ENCODE results near the gene PHEX.

DNA sequence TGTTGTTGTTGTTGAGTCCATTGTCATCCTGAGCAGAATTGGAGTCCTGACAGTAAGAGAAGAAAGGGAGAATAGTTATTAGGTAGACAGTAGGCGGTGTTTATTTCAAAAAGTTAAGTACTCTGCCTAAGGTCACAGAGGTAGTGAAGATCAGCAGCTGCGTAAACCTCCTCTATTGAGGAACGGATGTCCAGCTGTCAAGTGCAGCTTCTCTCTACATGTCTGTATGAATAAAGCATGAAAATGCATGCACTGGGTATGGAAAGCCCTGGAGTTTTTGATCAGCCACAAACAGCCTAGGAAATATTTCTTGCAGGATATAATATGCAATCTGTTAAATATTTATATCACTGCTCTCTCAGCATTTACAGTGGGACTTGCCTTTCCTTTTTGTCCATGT lies 131.2 kb downstream of the PHEX start:
- TF ChIP-seq, protein P1, sequence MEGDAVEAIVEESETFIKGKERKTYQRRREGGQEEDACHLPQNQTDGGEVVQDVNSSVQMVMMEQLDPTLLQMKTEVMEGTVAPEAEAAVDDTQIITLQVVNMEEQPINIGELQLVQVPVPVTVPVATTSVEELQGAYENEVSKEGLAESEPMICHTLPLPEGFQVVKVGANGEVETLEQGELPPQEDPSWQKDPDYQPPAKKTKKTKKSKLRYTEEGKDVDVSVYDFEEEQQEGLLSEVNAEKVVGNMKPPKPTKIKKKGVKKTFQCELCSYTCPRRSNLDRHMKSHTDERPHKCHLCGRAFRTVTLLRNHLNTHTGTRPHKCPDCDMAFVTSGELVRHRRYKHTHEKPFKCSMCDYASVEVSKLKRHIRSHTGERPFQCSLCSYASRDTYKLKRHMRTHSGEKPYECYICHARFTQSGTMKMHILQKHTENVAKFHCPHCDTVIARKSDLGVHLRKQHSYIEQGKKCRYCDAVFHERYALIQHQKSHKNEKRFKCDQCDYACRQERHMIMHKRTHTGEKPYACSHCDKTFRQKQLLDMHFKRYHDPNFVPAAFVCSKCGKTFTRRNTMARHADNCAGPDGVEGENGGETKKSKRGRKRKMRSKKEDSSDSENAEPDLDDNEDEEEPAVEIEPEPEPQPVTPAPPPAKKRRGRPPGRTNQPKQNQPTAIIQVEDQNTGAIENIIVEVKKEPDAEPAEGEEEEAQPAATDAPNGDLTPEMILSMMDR (IDR thresholded peaks at IDR 0.05): no peak
- no peak for TF ChIP-seq POLR2A (IDR thresholded peaks at IDR 0.05)
